Calu3 (cell line): Measurements from ENCODE around the gene GINM1. TPM values are rescaled to one million over a fixed set of nuclear protein-coding genes. Genes with fewer than 3 reads are reported as not detected.

Experiments used
- BruUV-seq: library from RNA; stranded (reverse); fragments of 400-500 nt; replicated peaks from 2 replicates; lab custom pipeline; 2021; lab: Mats Ljungman, UMichigan
- CTCF ChIA-PET: fragments of 300-600 bp; sonication (Branson Sonifier 250); formaldehyde crosslinking; loops from one replicate; lab custom pipeline; 2022; ENCODE audit warnings: antibody characterized with exemption; lab: Charles Lee
- DNase-seq: peaks from one replicate; pipeline ENCODE4 v3.0.0; 2022
- H3K27ac Mint-ChIP-seq: one replicate; pipeline ENCODE4 v1.8.0; 2022; ENCODE audit warnings: mixed read lengths; ENCODE audit not compliant: unreplicated experiment
- H3K27me3 Mint-ChIP-seq: one replicate; pipeline ENCODE4 v1.8.0; 2022; ENCODE audit warnings: mixed read lengths; ENCODE audit not compliant: unreplicated experiment
- H3K36me3 Mint-ChIP-seq: one replicate; pipeline ENCODE4 v1.8.0; 2022; ENCODE audit warnings: mild to moderate bottlenecking, moderate library complexity, mixed read lengths; ENCODE audit not compliant: insufficient read depth, unreplicated experiment
- H3K4me1 Mint-ChIP-seq: one replicate; pipeline ENCODE4 v1.8.0; 2022; ENCODE audit warnings: mild to moderate bottlenecking, low read depth, mixed read lengths; ENCODE audit not compliant: unreplicated experiment
- H3K4me3 Mint-ChIP-seq: one replicate; pipeline ENCODE4 v1.8.0; 2022; ENCODE audit warnings: mild to moderate bottlenecking, low read depth, moderate library complexity, mixed read lengths; ENCODE audit not compliant: unreplicated experiment
- H3K9me3 Mint-ChIP-seq: one replicate; pipeline ENCODE4 v1.8.0; 2022; ENCODE audit warnings: low read depth, mixed read lengths; ENCODE audit not compliant: unreplicated experiment
- CTCF ChIP-seq: fragments of 200-600 bp; IDR thresholded peaks from one replicate; pipeline ENCODE4 v1.8.0; 2022; ENCODE audit warnings: antibody characterized with exemption; ENCODE audit not compliant: unreplicated experiment
- intact Hi-C: fragments of 100-400 bp; cut with micrococcal nuclease; formaldehyde crosslinking; loops from one replicate; pipeline ENCODE4 v1.10.0; 2022; ENCODE audit not compliant: unreplicated experiment
- total RNA-seq: library from RNA; stranded (reverse); gene quantifications from 2 replicates; pipeline ENCODE4 v1.2.3, GENCODE V29; 2022

Gene GINM1
- total RNA-seq, 1 experiment from 2014 or later = 26.7 TPM

GRCh38 chr6:149558029-149558428 is 8.1 kb upstream of the GINM1 start:
- Mint-ChIP-seq H3K27ac (no peak overlapping the region), H3K4me1 (no peaks in the 10 kb centered on the region), H3K4me3 (no peak overlapping the region), H3K9me3 (no peaks in the 10 kb centered on the region), H3K36me3 (no peaks in the 10 kb centered on the region), H3K27me3 (peaks cover 26% of the 10 kb centered on the region)
- intact Hi-C loops = no loop called here
- DNase-seq = no peak
- CTCF ChIA-PET = no interaction called here
- TF ChIP-seq CTCF = no peak
- BruUV-seq = no TSS peak

GRCh38 chr6:149559389-149559788 is 6.8 kb upstream of the GINM1 start:
- no peak for DNase-seq
- H3K36me3 Mint-ChIP-seq = no peaks in the 10 kb centered on the region
- no peaks in the 10 kb centered on the region for H3K4me1 Mint-ChIP-seq
- BruUV-seq = no TSS peak
- no peak overlapping the region for H3K27ac Mint-ChIP-seq
- no peaks in the 10 kb centered on the region for H3K9me3 Mint-ChIP-seq
- TF ChIP-seq CTCF = no peak
- CTCF ChIA-PET = no interaction called here
- H3K27me3 Mint-ChIP-seq = peaks cover 26% of the 10 kb centered on the region
- intact Hi-C loops = no loop called here
- H3K4me3 Mint-ChIP-seq = no peak overlapping the region

- Mint-ChIP-seq H3K4me1 (no peaks in the 10 kb centered on the region), H3K27me3 (peaks cover 26% of the 10 kb centered on the region), H3K9me3 (no peaks in the 10 kb centered on the region), H3K36me3 (peaks cover 10% of the 10 kb centered on the region), H3K4me3 (no peak overlapping the region), H3K27ac (no peak overlapping the region)
- no peak for TF ChIP-seq CTCF
- peak; percentile 37 for DNase-seq
- intact Hi-C loops = loop anchor here (1.0 kb wide), 1 partner anchor 39 kb away; no protein-coding TSS in a partner anchor
- CTCF ChIA-PET = interaction anchor here (0.7 kb wide), 1 partner anchor 35 kb away, joined by 3 read pairs; no protein-coding TSS in a partner anchor
- BruUV-seq = no TSS peak
Measured at GRCh38 chr6:149560736-149561135, 5.4 kb upstream of the GINM1 start.

- no peak for TF ChIP-seq CTCF
- no peak for DNase-seq
- CTCF ChIA-PET = interaction anchor here (0.6 to 1.4 kb wide), 2 partner anchors 12 to 141 kb away, joined by 3 to 8 read pairs; no protein-coding TSS in a partner anchor
- Mint-ChIP-seq H3K4me3 (no peak overlapping the region), H3K9me3 (no peaks in the 10 kb centered on the region), H3K4me1 (no peaks in the 10 kb centered on the region), H3K27me3 (peaks cover 10% of the 10 kb centered on the region), H3K36me3 (peaks cover 25% of the 10 kb centered on the region), H3K27ac (no peak overlapping the region)
- intact Hi-C loops = no loop called here
- no TSS peak for BruUV-seq
Measured at GRCh38 chr6:149563203-149563927, 2.8 kb upstream of the GINM1 start.
